ENCODE results near the gene TAF3.

The TAF3 gene

DNA sequence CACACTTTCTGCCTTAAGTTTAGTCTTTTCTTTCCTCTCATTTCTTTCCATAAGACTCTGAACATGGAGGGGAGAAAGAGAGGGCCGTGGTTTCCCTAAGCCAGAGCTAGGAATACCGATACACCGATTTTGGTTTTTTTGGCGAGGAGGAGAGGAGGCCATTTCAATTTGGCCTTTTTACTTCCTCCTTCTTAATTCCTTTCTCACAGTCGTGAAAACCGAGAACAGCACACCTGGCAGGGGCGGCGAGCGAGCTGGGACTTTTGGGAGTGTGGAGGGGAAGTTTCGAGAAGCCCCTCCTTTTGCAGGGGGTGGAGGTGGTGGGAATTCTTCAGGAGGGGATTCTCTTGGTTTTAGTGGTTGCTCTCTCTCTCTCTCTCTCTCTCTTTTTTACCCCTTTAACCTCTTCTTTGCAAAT is 242.4 kb downstream of the TAF3 start:
- Histone ChIP-seq H4K8ac (ENCODE audit: low read depth, low read length) (no peak overlapping the region), H3K36me3 (replicated peaks in 1 of 2; ENCODE audit: control insufficient read depth in 2 of 2, insufficient read depth in 2 of 2, low read length in 2 of 2) (no peaks in the 10 kb centered on the region), H3K4me1 (ENCODE audit: control insufficient read depth in 2 of 2, insufficient read depth in 1 of 2, low read depth in 1 of 2, low read length in 2 of 2) (peaks cover 0 to 35% of the 10 kb centered on the region in 2 donors), H2BK12ac (ENCODE audit: low read length) (no peak overlapping the region), H2AFZ (ENCODE audit: low read length) (no peak overlapping the region), H3K23ac (ENCODE audit: low read depth, low read length, poor library complexity) (no peak overlapping the region), H3K27ac (replicated peaks; ENCODE audit: low read length) (no peak overlapping the region), H2BK120ac (ENCODE audit: low read depth, low read length) (no peak overlapping the region), H3K4me3 (ENCODE audit: low read length in 2 of 2) (no peak overlapping the region), H2BK5ac (ENCODE audit: low read length) (no peak overlapping the region), H2AK5ac (ENCODE audit: low read depth, low read length) (no peak overlapping the region), H3K9me3 (replicated peaks in 1 of 2; ENCODE audit: control insufficient read depth in 2 of 2, insufficient read depth in 1 of 2, low read depth in 1 of 2, low read length in 2 of 2) (no peaks in the 10 kb centered on the region), H3K27me3 (ENCODE audit: control insufficient read depth in 3 of 3, insufficient read depth in 3 of 3, low read depth in 1 of 3, low read length in 3 of 3) (peaks cover 28 to 100% (median 64%) of the 10 kb centered on the region in 3 experiments), H3K79me1 (ENCODE audit: low read depth, low read length) (no peaks in the 10 kb centered on the region), H3K18ac (ENCODE audit: low read length) (no peak overlapping the region), H3K4ac (ENCODE audit: low read length) (no peak overlapping the region), H3K14ac (ENCODE audit: low read length) (no peak overlapping the region), H3K9ac (ENCODE audit: low read depth, low read length, poor library complexity) (no peak overlapping the region), H4K91ac (ENCODE audit: low read depth, low read length, poor library complexity) (no peak overlapping the region), H2BK15ac (ENCODE audit: low read length) (no peak overlapping the region), H3K4me2 (ENCODE audit: insufficient read depth, low read length, poor library complexity, severe bottlenecking) (peak overlapping the region; percentile 37)
- WGBS, 2 donors (ENCODE audit: extremely low coverage in 2 of 2, insufficient read length in 2 of 2, insufficient replicate concordance in 1 of 2), result no CpG with 5 or more reads among the region's 10 CpGs
- DNase-seq (ENCODE audit: low spot score), result peak; percentile 8

DNA sequence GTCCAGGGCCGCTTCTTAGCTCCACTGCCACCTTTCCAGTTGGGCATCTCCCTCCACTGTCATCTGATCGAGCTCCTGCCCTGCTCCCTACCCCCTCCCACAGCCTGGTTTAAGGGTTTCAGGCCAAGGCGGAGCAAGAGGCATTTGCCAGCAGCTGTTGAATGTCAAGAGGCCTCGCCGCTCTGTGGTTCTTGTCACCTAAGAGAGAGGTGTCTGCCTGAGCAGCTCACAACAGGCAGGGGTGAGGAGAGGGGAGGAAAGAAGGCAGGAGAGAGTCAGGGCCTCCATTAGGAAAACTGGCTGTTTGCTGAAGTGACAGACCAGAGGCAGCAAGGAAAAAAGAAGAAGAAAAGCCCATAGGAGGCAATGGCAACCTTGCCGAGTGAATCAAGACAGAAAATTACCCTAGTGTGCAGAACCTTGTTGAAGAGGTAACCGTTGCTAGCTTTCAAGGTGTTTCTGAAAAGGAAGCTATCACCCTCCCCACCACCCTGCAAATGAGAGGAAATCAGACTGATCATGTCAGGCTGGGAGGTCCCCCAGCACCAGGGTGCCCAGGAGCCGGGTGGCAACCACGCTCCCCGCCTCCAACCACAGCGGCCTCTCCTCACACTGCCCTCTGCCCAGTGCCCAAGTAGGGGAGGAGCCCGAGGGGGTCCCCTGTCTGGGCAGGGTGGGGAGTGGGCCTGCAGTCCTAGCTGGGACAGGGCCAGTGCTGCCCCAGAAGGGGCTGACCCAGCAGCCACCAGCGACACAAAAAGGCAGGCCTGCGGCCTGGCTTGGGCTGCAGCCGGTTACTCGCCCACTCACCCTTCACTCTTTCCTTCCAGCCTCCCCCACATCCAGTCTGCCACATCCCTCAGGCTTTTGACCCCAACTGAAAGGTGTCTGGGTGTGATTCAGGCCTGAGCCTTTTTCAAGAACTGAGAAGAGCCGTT is 243.2 kb downstream of the TAF3 start:
- H4K91ac ChIP-seq (ENCODE audit: low read depth, low read length, poor library complexity), result no peak overlapping the region
- H2BK12ac ChIP-seq (ENCODE audit: low read length), result no peak overlapping the region
- H3K9ac ChIP-seq (ENCODE audit: low read depth, low read length, poor library complexity), result no peak overlapping the region
- no peaks in the 10 kb centered on the region for H3K36me3 ChIP-seq (replicated peaks in 1 of 2; ENCODE audit: control insufficient read depth in 2 of 2, insufficient read depth in 2 of 2, low read length in 2 of 2)
- H3K9me3 ChIP-seq (replicated peaks in 1 of 2; ENCODE audit: control insufficient read depth in 2 of 2, insufficient read depth in 1 of 2, low read depth in 1 of 2, low read length in 2 of 2), result no peaks in the 10 kb centered on the region
- H2AK5ac ChIP-seq (ENCODE audit: low read depth, low read length), result peak overlapping the region; percentile 82
- no peak overlapping the region for H3K4ac ChIP-seq (ENCODE audit: low read length)
- H2BK120ac ChIP-seq (ENCODE audit: low read depth, low read length), result no peak overlapping the region
- no peak overlapping the region for H3K23ac ChIP-seq (ENCODE audit: low read depth, low read length, poor library complexity)
- WGBS, 2 donors (ENCODE audit: extremely low coverage in 2 of 2, insufficient read length in 2 of 2, insufficient replicate concordance in 1 of 2), result no CpG with 5 or more reads among the region's 17 CpGs
- H3K79me1 ChIP-seq (ENCODE audit: low read depth, low read length), result no peaks in the 10 kb centered on the region
- no peak overlapping the region for H3K27ac ChIP-seq (replicated peaks; ENCODE audit: low read length)
- peaks cover 21 to 99% (median 55%) of the 10 kb centered on the region in 3 experiments for H3K27me3 ChIP-seq (ENCODE audit: control insufficient read depth in 3 of 3, insufficient read depth in 3 of 3, low read depth in 1 of 3, low read length in 3 of 3)
- H3K18ac ChIP-seq (ENCODE audit: low read length), result peak overlapping the region; percentile 87
- no peak overlapping the region for H3K14ac ChIP-seq (ENCODE audit: low read length)
- no peak overlapping the region for H2AFZ ChIP-seq (ENCODE audit: low read length)
- H3K4me2 ChIP-seq (ENCODE audit: insufficient read depth, low read length, poor library complexity, severe bottlenecking), result no peak overlapping the region
- no peak overlapping the region for H4K8ac ChIP-seq (ENCODE audit: low read depth, low read length)
- peaks cover 0 to 35% of the 10 kb centered on the region in 2 donors for H3K4me1 ChIP-seq (ENCODE audit: control insufficient read depth in 2 of 2, insufficient read depth in 1 of 2, low read depth in 1 of 2, low read length in 2 of 2)
- peak; percentile 26 for DNase-seq (ENCODE audit: low spot score)
- no peak overlapping the region for H3K4me3 ChIP-seq (ENCODE audit: low read length in 2 of 2)
- no peak overlapping the region for H2BK5ac ChIP-seq (ENCODE audit: low read length)
- no peak overlapping the region for H2BK15ac ChIP-seq (ENCODE audit: low read length)

DNA sequence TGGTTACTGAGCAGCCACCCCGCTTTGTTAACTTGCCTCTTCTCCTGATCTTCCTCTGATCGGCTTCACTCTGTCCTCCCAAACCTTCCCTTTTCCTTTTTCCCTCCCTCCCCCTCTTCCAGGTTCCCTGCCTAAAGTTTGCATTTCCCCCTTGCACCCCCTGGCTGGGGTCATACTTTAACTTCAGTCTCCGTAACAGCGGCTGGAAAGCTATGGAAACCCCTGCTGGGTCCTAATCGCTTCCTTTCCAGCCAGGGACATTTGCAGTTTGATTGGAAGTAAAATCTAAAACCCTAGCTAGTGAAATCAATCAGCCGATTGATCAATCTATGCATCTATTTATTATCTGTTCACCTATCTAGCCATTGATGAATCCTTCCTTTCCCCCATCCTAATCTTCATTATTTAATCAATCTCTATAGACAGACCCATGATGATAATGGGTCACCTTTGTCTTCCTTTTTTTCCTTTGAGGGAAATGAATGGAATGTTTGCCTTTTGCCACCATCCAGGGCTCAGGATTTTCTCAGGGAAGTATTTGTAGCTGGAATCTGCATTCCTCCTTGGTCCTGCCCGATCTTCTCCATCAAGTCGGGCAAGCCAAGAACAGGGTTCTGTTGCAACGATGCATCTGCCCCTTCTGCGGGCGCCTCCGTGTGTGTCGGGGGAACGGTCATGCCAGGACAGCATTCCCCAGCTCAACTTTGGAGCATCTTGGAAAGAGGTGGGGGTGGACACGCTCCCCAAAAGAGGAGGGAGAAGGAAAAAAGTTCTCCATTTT is 245.0 kb downstream of the TAF3 start:
- H3K4me1 ChIP-seq (ENCODE audit: control insufficient read depth in 2 of 2, insufficient read depth in 1 of 2, low read depth in 1 of 2, low read length in 2 of 2), result peaks cover 0 to 35% of the 10 kb centered on the region in 2 donors
- no peaks in the 10 kb centered on the region for H3K36me3 ChIP-seq (replicated peaks in 1 of 2; ENCODE audit: control insufficient read depth in 2 of 2, insufficient read depth in 2 of 2, low read length in 2 of 2)

DNA sequence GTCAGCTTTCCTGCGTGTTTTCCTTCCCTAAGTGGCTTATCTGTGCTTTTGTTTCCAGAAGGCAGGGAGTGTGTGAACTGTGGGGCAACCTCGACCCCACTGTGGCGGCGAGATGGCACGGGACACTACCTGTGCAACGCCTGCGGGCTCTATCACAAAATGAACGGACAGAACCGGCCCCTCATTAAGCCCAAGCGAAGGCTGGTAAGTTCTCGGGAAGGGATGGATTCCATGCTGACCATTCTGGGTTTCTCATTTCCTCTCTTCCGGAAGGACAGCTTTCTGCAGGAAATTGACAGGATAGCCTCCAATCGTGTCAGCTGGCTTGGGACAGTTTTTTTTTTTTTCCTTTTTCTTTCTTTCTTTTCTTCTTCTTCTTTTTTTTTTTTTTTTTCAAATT is 245.6 kb downstream of the TAF3 start:
- no peak overlapping the region for H3K27ac ChIP-seq (replicated peaks; ENCODE audit: low read length)
- peaks cover 0 to 35% of the 10 kb centered on the region in 2 donors for H3K4me1 ChIP-seq (ENCODE audit: control insufficient read depth in 2 of 2, insufficient read depth in 1 of 2, low read depth in 1 of 2, low read length in 2 of 2)

More for the DNA sequence above, 245.0 kb downstream of the TAF3 start:
- Histone ChIP-seq H3K4me2 (ENCODE audit: insufficient read depth, low read length, poor library complexity, severe bottlenecking) (peak overlapping the region; percentile 47), H3K18ac (ENCODE audit: low read length) (peak overlapping the region; percentile 46), H3K9ac (ENCODE audit: low read depth, low read length, poor library complexity) (no peak overlapping the region), H3K23ac (ENCODE audit: low read depth, low read length, poor library complexity) (no peak overlapping the region), H3K27me3 (ENCODE audit: control insufficient read depth in 3 of 3, insufficient read depth in 3 of 3, low read depth in 1 of 3, low read length in 3 of 3) (peaks cover 5 to 90% (median 38%) of the 10 kb centered on the region in 3 experiments), H4K8ac (ENCODE audit: low read depth, low read length) (no peak overlapping the region), H3K4ac (ENCODE audit: low read length) (no peak overlapping the region), H4K91ac (ENCODE audit: low read depth, low read length, poor library complexity) (no peak overlapping the region), H2BK15ac (ENCODE audit: low read length) (no peak overlapping the region), H2BK12ac (ENCODE audit: low read length) (no peak overlapping the region), H3K14ac (ENCODE audit: low read length) (no peak overlapping the region), H2BK5ac (ENCODE audit: low read length) (no peak overlapping the region), H3K27ac (replicated peaks; ENCODE audit: low read length) (no peak overlapping the region), H3K79me1 (ENCODE audit: low read depth, low read length) (no peaks in the 10 kb centered on the region), H2AFZ (ENCODE audit: low read length) (no peak overlapping the region), H2BK120ac (ENCODE audit: low read depth, low read length) (no peak overlapping the region), H2AK5ac (ENCODE audit: low read depth, low read length) (no peak overlapping the region), H3K9me3 (replicated peaks in 1 of 2; ENCODE audit: control insufficient read depth in 2 of 2, insufficient read depth in 1 of 2, low read depth in 1 of 2, low read length in 2 of 2) (no peaks in the 10 kb centered on the region), H3K4me3 (ENCODE audit: low read length in 2 of 2) (no peak overlapping the region)
- no peak for DNase-seq (ENCODE audit: low spot score)
- no CpG with 5 or more reads among the region's 15 CpGs for WGBS, 2 donors (ENCODE audit: extremely low coverage in 2 of 2, insufficient read length in 2 of 2, insufficient replicate concordance in 1 of 2)

More for the DNA sequence above, 245.6 kb downstream of the TAF3 start:
- Histone ChIP-seq H3K27me3 (ENCODE audit: control insufficient read depth in 3 of 3, insufficient read depth in 3 of 3, low read depth in 1 of 3, low read length in 3 of 3) (peaks cover 0 to 89% (median 31%) of the 10 kb centered on the region in 3 experiments), H2BK12ac (ENCODE audit: low read length) (no peak overlapping the region), H3K14ac (ENCODE audit: low read length) (no peak overlapping the region), H2BK5ac (ENCODE audit: low read length) (no peak overlapping the region), H4K8ac (ENCODE audit: low read depth, low read length) (no peak overlapping the region), H3K9ac (ENCODE audit: low read depth, low read length, poor library complexity) (no peak overlapping the region), H2BK120ac (ENCODE audit: low read depth, low read length) (no peak overlapping the region), H2BK15ac (ENCODE audit: low read length) (no peak overlapping the region), H3K4me3 (ENCODE audit: low read length in 2 of 2) (peak overlapping the region in 1 of 2 donors; percentile 61), H4K91ac (ENCODE audit: low read depth, low read length, poor library complexity) (no peak overlapping the region), H3K18ac (ENCODE audit: low read length) (peak overlapping the region; percentile 90), H3K36me3 (replicated peaks in 1 of 2; ENCODE audit: control insufficient read depth in 2 of 2, insufficient read depth in 2 of 2, low read length in 2 of 2) (no peaks in the 10 kb centered on the region), H3K23ac (ENCODE audit: low read depth, low read length, poor library complexity) (no peak overlapping the region), H3K9me3 (replicated peaks in 1 of 2; ENCODE audit: control insufficient read depth in 2 of 2, insufficient read depth in 1 of 2, low read depth in 1 of 2, low read length in 2 of 2) (no peaks in the 10 kb centered on the region), H3K4me2 (ENCODE audit: insufficient read depth, low read length, poor library complexity, severe bottlenecking) (peak overlapping the region; percentile 47), H3K79me1 (ENCODE audit: low read depth, low read length) (no peaks in the 10 kb centered on the region), H3K4ac (ENCODE audit: low read length) (no peak overlapping the region), H2AFZ (ENCODE audit: low read length) (no peak overlapping the region), H2AK5ac (ENCODE audit: low read depth, low read length) (no peak overlapping the region)
- WGBS, 2 donors (ENCODE audit: extremely low coverage in 2 of 2, insufficient read length in 2 of 2, insufficient replicate concordance in 1 of 2), result no CpG with 5 or more reads among the region's 13 CpGs
- no peak for DNase-seq (ENCODE audit: low spot score)

Data from neuronal stem cell (in vitro differentiated cells).